H1 (cell line): ENCODE data around the gene LRCH3.

ENCODE experiments used
- GTF2F1 ChIP-seq: IDR thresholded peaks from 2 replicates; pipeline ENCODE4 v1.6.1; 2012; ENCODE audit warnings: low read depth, low read length, improper control_type of control experiment, borderline replicate concordance
- TF ChIP-seq, protein P1 (sequence below), 3 experiments: IDR thresholded peaks; 1 replicate in 2 of 3; 2 replicates in 1 of 3; pipeline versions ENCODE4 v1.5.1 to v1.6.1; 2011; ENCODE audit warnings: low read length in 3 of 3, mild to moderate bottlenecking in 3 of 3, inconsistent platforms in 2 of 3, low read depth in 1 of 3, moderate library complexity in 1 of 3; ENCODE audit not compliant: insufficient read depth in 1 of 3; ENCODE audit errors: control extremely low read depth in 1 of 3

DNA sequence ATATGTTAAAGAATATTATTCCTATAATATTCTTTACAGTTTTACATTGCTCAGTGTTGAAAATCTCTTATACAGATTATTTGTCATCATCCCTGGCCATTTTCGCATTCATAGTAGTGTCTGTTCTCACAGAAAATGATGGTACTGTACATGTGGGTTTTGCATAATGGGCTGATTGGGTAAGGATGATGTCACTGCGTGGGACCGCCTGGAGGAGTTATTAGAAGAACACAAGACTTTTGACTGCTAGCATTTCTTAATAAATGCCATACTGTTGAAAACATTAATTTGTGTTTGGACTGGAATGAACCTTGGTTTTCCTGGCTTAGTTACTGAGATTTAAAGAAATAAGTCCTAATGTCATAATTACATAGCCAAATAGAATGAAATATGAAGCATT lies 20.3 kb downstream of the LRCH3 start:
- TF ChIP-seq, protein P1, sequence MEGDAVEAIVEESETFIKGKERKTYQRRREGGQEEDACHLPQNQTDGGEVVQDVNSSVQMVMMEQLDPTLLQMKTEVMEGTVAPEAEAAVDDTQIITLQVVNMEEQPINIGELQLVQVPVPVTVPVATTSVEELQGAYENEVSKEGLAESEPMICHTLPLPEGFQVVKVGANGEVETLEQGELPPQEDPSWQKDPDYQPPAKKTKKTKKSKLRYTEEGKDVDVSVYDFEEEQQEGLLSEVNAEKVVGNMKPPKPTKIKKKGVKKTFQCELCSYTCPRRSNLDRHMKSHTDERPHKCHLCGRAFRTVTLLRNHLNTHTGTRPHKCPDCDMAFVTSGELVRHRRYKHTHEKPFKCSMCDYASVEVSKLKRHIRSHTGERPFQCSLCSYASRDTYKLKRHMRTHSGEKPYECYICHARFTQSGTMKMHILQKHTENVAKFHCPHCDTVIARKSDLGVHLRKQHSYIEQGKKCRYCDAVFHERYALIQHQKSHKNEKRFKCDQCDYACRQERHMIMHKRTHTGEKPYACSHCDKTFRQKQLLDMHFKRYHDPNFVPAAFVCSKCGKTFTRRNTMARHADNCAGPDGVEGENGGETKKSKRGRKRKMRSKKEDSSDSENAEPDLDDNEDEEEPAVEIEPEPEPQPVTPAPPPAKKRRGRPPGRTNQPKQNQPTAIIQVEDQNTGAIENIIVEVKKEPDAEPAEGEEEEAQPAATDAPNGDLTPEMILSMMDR (IDR thresholded peaks at IDR 0.05; ENCODE audit: control extremely low read depth in 1 of 3, insufficient read depth in 1 of 3, low read depth in 1 of 3, low read length in 3 of 3): no peak
- TF ChIP-seq GTF2F1: no peak
